ENCODE measurements around the gene PITPNB.

- TF ChIP-seq ONECUT2 (CRISPR knock-in tag; IDR thresholded peaks at IDR 0.05), result no peak
- TF ChIP-seq CHD2 (IDR thresholded peaks at IDR 0.05; ENCODE audit: low read depth, low read length), result no peak
- TF ChIP-seq CREB1 (IDR thresholded peaks at IDR 0.05), result no peak
- TF ChIP-seq CREB1 (CRISPR knock-in tag; IDR thresholded peaks at IDR 0.05), result no peak
- TF ChIP-seq NFE2L1 (CRISPR knock-in tag; IDR thresholded peaks at IDR 0.05; ENCODE audit: borderline replicate concordance), result no peak
- TF ChIP-seq CEBPB (IDR thresholded peaks at IDR 0.05; ENCODE audit: borderline replicate concordance, low read depth, low read length), result no peak
- TF ChIP-seq SCMH1 (CRISPR knock-in tag; IDR thresholded peaks at IDR 0.05; ENCODE audit: borderline replicate concordance), result no peak
- TF ChIP-seq JUND (CRISPR knock-in tag; IDR thresholded peaks at IDR 0.05), result no peak
- no peak for TF ChIP-seq HNRNPL (IDR thresholded peaks at IDR 0.05; ENCODE audit: low read depth, low read length)
These were observed 85.3 kb downstream of the PITPNB start for GRCh38 chr22:27833803-27834202.
